Right cardiac atrium (tissue), 5 donors: ENCODE data around the gene ATP5F1C. TPM values are rescaled to one million over a fixed set of nuclear protein-coding genes. Genes with fewer than 3 reads are reported as not detected.
A peak's percentile ranks its signal among the peaks of the same experiment; 100 is the strongest.
"Not testable (repeated sequence)": the region's sequence is repeated elsewhere in the genome, so short reads cannot be mapped to it uniquely, and the experiment has no call there.

Experiments
- ATAC-seq, 2 donors: fragments of 200-7000 bp; cut with Tn5 transposase; one replicate each; pipeline versions ENCODE4 v1.8.0 to v1.9.1; 2020; ENCODE audit warnings: moderate library complexity in 2 of 2, mild to moderate bottlenecking in 1 of 2
- DNase-seq, 3 donors: peaks; one replicate each; pipeline ENCODE4 v3.0.0-alpha.2; 2020
- H3K27ac ChIP-seq: one replicate; pipeline ENCODE4 v1.5.1; 2013; ENCODE audit warnings: mild to moderate bottlenecking, low read length, control low read depth, moderate library complexity
- H3K27me3 ChIP-seq: one replicate; pipeline ENCODE4 v1.6.1; 2013; ENCODE audit not compliant: control insufficient read depth, insufficient read depth
- H3K4me1 ChIP-seq: one replicate; pipeline ENCODE4 v1.6.1; 2013; ENCODE audit warnings: low read length; ENCODE audit not compliant: control insufficient read depth, insufficient read depth
- H3K4me3 ChIP-seq: one replicate; pipeline ENCODE4 v1.5.1; 2013; ENCODE audit warnings: low read length, control low read depth
- H3K9me3 ChIP-seq: one replicate; pipeline ENCODE4 v1.6.1; 2013; ENCODE audit warnings: low read length; ENCODE audit not compliant: control insufficient read depth
- WGBS: extraction: QIAGEN DNeasy Blood & Tissue Kit; methylation state at CpG from one replicate; pipeline ENCODE4 v1.1.7; 2013; 5-methylcytosine and 5-hydroxymethylcytosine counted together
- intact Hi-C, 4 donors: fragments of 100-400 bp; cut with DNase I; formaldehyde crosslinking; loops; one replicate each; pipeline versions ENCODE4 v1.11.0 to v1.14.0; 2022 to 2023
- polyA plus RNA-seq: library from polyadenylated mRNA; stranded (reverse); fragments of 200-250 nt; gene quantifications from one replicate; pipeline ENCODE4 v1.2.3, GENCODE V29; 2013
- total RNA-seq, 4 donors: library from RNA; stranded (reverse); fragmentation: NEBNext Ultra II Directional; extraction: Animal tissue kit (Norgen Biotek cat#: 25700); gene quantifications; one replicate each; pipeline ENCODE4 v1.2.1, GENCODE V29; 2021
- donor health status: healthy with polysubstance abuse.
- donor health status: DM: no; HTN: yes; CAD: no.
- donor health status: DM: no; HTN: no; CAD: no.
- donor health status: DM: no; HTN: yes; CAD: no; lungs with severe emphysema.
- donor health status: DM: yes; HTN: yes; CAD: no.

Gene ATP5F1C
- total and polyA plus RNA-seq, 5 donors = 457 to 1,079 (median 524) TPM

GRCh38 chr10:7794251-7795026 lies 6.5 kb downstream of the ATP5F1C start:
- peak overlapping the region; percentile 64 for H3K27ac ChIP-seq

DNA sequence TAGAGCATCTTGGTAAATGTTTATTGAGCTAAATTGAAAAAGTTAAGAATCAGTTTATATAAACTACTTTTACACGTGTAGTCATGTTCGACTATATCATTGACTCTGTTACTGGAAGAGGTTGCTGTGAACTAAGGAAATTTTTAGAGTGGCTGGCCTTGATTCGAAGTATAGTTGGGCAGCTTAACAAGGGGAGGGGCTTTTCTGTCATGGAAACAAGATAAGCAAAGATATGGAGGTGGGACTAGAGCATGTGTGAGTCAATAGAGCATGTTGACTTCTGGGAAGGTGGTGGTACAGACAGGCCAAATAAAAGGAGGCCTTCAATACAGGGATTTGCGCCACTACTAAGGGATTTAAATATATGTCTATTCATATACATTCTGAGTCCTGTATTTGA lies 7.6 kb downstream of the ATP5F1C start:
- H3K27me3 ChIP-seq = no peaks in the 10 kb centered on the region
- intact Hi-C loops = no loop called here
- H3K27ac ChIP-seq = peak overlapping the region; percentile 37
- peaks cover 4% of the 10 kb centered on the region for H3K4me1 ChIP-seq
- DNase-seq (no peak), ATAC-seq (peak; percentile 92 to 95)
- WGBS = 38% methylated on average over 4 of the region's 4 CpGs
- H3K9me3 ChIP-seq = no peaks in the 10 kb centered on the region
- H3K4me3 ChIP-seq = no peak overlapping the region

More at GRCh38 chr10:7794251-7795026, 6.5 kb downstream of the ATP5F1C start:
- H3K9me3 ChIP-seq = no peaks in the 10 kb centered on the region
- peaks cover 5% of the 10 kb centered on the region for H3K4me1 ChIP-seq
- 78% methylated on average over 4 of the region's 4 CpGs for WGBS
- H3K27me3 ChIP-seq = no peaks in the 10 kb centered on the region
- H3K4me3 ChIP-seq = no peak overlapping the region
- DNase-seq (no peak), ATAC-seq (no peak)
- intact Hi-C loops = no loop called here

DNA sequence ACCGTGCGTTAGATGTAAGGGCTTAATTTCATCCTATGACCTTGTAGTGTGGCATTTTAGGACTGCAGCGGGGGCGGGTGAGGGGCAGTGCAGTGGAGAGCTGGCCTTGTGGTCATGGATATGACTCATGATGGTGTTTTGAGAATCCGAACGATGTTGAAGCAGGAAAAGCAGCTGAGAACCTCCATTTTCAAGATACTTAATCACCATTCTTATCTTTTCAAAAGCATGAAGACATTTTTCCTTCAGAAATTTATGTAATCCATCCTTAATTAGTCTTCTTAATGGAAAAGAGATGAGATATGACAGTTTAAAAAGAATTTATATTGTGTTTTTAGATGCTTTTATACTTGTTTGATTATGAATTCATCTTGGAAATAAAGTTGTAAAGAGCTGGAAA lies 9.6 kb downstream of the ATP5F1C start:
- intact Hi-C loops = no loop called here
- WGBS = 47% methylated on average over 6 of the region's 6 CpGs
- ATAC-seq (peak in 1 of 2 donors; percentile 60), DNase-seq (peak in 1 of 3 donors; percentile 44)
- Histone ChIP-seq H3K4me1 (peaks cover 4% of the 10 kb centered on the region), H3K4me3 (no peak overlapping the region), H3K27ac (no peak overlapping the region), H3K9me3 (no peaks in the 10 kb centered on the region), H3K27me3 (no peaks in the 10 kb centered on the region)

DNA sequence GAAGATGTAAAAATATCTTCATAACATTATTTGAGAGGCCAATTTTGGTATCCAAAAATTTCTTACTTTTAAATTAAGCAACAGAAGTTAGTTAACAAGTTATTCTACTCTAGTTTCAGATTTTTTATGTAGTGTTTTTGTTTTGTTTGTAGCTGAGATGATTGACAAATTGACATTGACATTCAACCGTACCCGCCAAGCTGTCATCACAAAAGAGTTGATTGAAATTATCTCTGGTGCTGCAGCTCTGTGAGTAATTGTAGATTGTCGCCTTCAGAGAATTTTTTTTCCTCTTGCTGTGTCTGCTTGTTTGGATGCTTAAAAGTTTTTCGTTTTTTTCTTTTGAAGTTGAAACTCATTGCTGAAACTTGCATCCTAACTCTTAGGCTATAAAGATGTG lies 14.6 kb downstream of the ATP5F1C start:
- intact Hi-C loops = no loop called here
- WGBS = 70% methylated on average over 4 of the region's 4 CpGs
- Histone ChIP-seq H3K4me3 (no peak overlapping the region), H3K27me3 (no peaks in the 10 kb centered on the region), H3K4me1 (peaks cover 2% of the 10 kb centered on the region), H3K27ac (no peak overlapping the region), H3K9me3 (no peaks in the 10 kb centered on the region)
- DNase-seq (no peak), ATAC-seq (no peak)

- H3K4me3 ChIP-seq = no peak overlapping the region
- no peaks in the 10 kb centered on the region for H3K9me3 ChIP-seq
- WGBS = 81% methylated on average over 6 of the region's 6 CpGs
- no peaks in the 10 kb centered on the region for H3K27me3 ChIP-seq
- no peak overlapping the region for H3K27ac ChIP-seq
- H3K4me1 ChIP-seq = peaks cover 2% of the 10 kb centered on the region
- no peak for ATAC-seq
- intact Hi-C loops = no loop called here
- DNase-seq = no peak
Observed at GRCh38 chr10:7804216-7804615, 16.2 kb downstream of the ATP5F1C start.

- ATAC-seq (no peak), DNase-seq (no peak)
- Histone ChIP-seq H3K4me1 (peaks cover 2% of the 10 kb centered on the region), H3K9me3 (no peaks in the 10 kb centered on the region), H3K27me3 (no peaks in the 10 kb centered on the region), H3K27ac (no peak overlapping the region), H3K4me3 (no peak overlapping the region)
- intact Hi-C loops = no loop called here
- WGBS = 56% methylated on average over 2 of the region's 2 CpGs
Observed at GRCh38 chr10:7804741-7805140, 16.8 kb downstream of the ATP5F1C start.

DNA sequence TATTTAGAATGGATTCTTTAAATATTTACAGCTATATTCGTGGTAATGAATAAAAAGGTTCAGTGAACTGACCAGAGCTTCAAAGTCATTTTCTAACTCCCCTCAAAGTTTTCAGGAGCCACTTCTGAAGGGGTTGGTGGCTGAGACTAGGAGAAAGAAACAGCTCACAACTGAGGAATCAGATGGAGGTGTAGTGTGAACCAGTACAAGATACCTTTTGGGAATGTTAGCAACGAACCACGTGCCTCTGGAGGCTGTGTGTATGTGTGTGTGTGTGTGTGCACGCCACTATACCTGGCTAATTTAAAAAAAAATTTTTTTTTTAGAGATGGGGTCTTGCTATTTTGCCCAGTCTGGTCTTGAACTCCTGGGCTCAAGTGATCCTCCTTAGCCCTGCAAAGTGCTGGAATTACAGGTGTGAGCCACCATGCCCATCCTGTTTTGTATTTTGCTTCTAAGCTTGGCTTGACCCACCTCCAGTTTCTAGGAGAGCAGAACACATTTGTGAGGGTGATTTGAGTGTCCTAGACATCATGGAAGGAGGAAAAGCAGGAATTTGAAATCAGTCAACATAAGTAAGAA lies 20.8 kb downstream of the ATP5F1C start:
- ATAC-seq = no peak
- Histone ChIP-seq H3K9me3 (no peaks in the 10 kb centered on the region), H3K27ac (no peak overlapping the region), H3K27me3 (no peaks in the 10 kb centered on the region), H3K4me3 (no peak overlapping the region), H3K4me1 (no peaks in the 10 kb centered on the region)
- WGBS = 76% methylated on average over 4 of the region's 4 CpGs
- intact Hi-C loops = no loop called here
- no peak for DNase-seq

DNA sequence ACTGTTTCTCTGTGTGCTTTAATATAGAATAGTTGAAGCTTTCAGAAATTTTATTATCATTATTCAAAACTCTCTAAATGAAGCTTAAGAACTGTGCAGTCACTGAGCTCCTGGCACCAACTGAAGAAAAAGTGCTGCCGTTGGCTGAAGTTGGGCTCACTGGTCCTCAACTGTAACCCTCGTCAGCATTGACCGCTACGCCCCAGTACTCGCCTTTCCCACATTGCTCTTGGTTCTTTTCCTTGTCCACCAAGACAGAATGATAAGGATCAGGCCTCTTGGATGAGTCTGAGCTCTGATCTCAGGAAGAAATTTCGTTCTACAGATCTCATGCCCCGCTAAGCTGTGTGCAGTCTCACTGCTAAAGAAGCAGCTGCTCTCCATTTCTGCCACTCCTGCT lies 22.5 kb downstream of the ATP5F1C start:
- Histone ChIP-seq H3K4me3 (no peak overlapping the region), H3K4me1 (no peaks in the 10 kb centered on the region), H3K9me3 (no peaks in the 10 kb centered on the region), H3K27me3 (no peaks in the 10 kb centered on the region), H3K27ac (no peak overlapping the region)
- DNase-seq = no peak
- WGBS = 79% methylated on average over 7 of the region's 7 CpGs
- intact Hi-C loops = no loop called here
- ATAC-seq = no peak

DNA sequence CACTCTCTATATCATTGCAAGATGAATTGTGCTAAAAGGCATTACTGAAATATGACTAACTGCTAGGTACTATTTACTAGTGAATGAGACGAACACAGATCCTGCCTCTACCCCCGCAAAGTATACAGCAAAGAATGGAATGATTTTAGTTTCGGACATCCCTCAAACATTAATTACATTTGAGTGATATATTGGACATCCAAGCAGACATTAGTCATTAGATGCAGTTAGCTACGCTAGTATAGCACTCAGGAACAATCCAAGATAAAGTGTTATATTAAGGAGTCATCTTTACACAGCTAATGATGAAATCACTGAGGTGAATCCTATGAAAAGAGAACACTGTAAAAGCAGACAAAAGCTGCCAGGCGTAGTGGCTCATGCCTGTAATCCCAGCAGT lies 23.0 kb downstream of the ATP5F1C start:
- no peak for DNase-seq
- H3K4me3 ChIP-seq = no peak overlapping the region
- H3K27me3 ChIP-seq = no peaks in the 10 kb centered on the region
- H3K4me1 ChIP-seq = no peaks in the 10 kb centered on the region
- H3K27ac ChIP-seq = no peak overlapping the region
- intact Hi-C loops = no loop called here
- ATAC-seq = no peak
- WGBS = 86% methylated on average over 5 of the region's 5 CpGs
- no peaks in the 10 kb centered on the region for H3K9me3 ChIP-seq

DNA sequence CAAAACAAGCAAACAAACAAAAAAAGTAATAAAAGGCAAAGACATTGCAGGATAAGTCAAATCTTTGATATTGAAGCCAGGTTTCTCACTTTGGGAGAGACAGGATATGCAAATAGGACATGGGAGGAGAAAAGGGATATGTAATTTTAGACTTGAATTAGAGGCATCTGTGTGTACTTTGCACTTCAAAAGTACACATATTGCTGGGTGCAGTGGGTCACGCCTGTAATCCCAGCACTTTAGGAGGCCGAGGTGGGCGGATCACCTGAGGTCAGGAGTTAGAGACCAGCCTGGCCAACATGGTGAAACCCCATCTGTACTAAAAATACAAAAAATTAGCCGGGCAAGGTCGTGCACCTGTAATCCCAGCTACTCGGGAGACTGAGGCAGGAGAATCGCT lies 23.8 kb downstream of the ATP5F1C start:
- intact Hi-C loops = not testable (repeated sequence)

GRCh38 chr10:7813481-7813880 lies 25.5 kb downstream of the ATP5F1C start:
- intact Hi-C loops = no loop called here
- ATAC-seq (no peak), DNase-seq (no peak)
- H3K27ac ChIP-seq = no peak overlapping the region
- no peaks in the 10 kb centered on the region for H3K9me3 ChIP-seq
- no peaks in the 10 kb centered on the region for H3K4me1 ChIP-seq
- no peak overlapping the region for H3K4me3 ChIP-seq
- no peaks in the 10 kb centered on the region for H3K27me3 ChIP-seq
- WGBS = 66% methylated on average over 3 of the region's 3 CpGs

More for the DNA sequence above, 23.8 kb downstream of the ATP5F1C start:
- 75% methylated on average over 7 of the region's 7 CpGs for WGBS
- DNase-seq, H3K4me3 ChIP-seq, H3K27me3 ChIP-seq, ATAC-seq, H3K4me1 ChIP-seq, H3K27ac ChIP-seq, H3K9me3 ChIP-seq: not testable (repeated sequence)
